ENCODE measurements around the gene PPP3CB.
"Not testable (repeated sequence)": the region's sequence is repeated elsewhere in the genome, so short reads cannot be mapped to it uniquely, and the experiment has no call there.

The PPP3CB gene

GRCh38 chr10:73406846-73407245, 89.0 kb downstream of the PPP3CB start:
- TF ChIP-seq POLR2A (IDR thresholded peaks at IDR 0.05; ENCODE audit: extremely low read depth, insufficient read length) (no peak), MYC (IDR thresholded peaks at IDR 0.05; ENCODE audit: low read depth, low read length) (no peak), CTCF (IDR thresholded peaks at IDR 0.05; ENCODE audit: low read depth, low read length) (no peak), MAX (IDR thresholded peaks at IDR 0.05; ENCODE audit: low read depth, low read length) (no peak)
- H3K4me3 ChIP-seq (ENCODE audit: low read depth, low read length): no peak overlapping the region
- no peak for DNase-seq (ENCODE audit: low read depth)

- no peak for DNase-seq (ENCODE audit: low read depth)
- H3K4me3 ChIP-seq (ENCODE audit: low read depth, low read length): no peak overlapping the region
- TF ChIP-seq MAX (IDR thresholded peaks at IDR 0.05; ENCODE audit: low read depth, low read length) (no peak), MYC (IDR thresholded peaks at IDR 0.05; ENCODE audit: low read depth, low read length) (no peak), CTCF (IDR thresholded peaks at IDR 0.05; ENCODE audit: low read depth, low read length) (no peak), POLR2A (IDR thresholded peaks at IDR 0.05; ENCODE audit: extremely low read depth, insufficient read length) (no peak)
Measured at GRCh38 chr10:73405556-73405955, 90.3 kb downstream of the PPP3CB start.

GRCh38 chr10:73404690-73405089, 91.1 kb downstream of the PPP3CB start:
- no peak for DNase-seq (ENCODE audit: low read depth)
- H3K4me3 ChIP-seq (ENCODE audit: low read depth, low read length): no peak overlapping the region
- TF ChIP-seq MYC (IDR thresholded peaks at IDR 0.05; ENCODE audit: low read depth, low read length): no peak
- no peak for TF ChIP-seq MAX (IDR thresholded peaks at IDR 0.05; ENCODE audit: low read depth, low read length)
- TF ChIP-seq CTCF (IDR thresholded peaks at IDR 0.05; ENCODE audit: low read depth, low read length): no peak
- TF ChIP-seq POLR2A (IDR thresholded peaks at IDR 0.05; ENCODE audit: extremely low read depth, insufficient read length): no peak

- DNase-seq (ENCODE audit: low read depth): no peak
- TF ChIP-seq MAX (IDR thresholded peaks at IDR 0.05; ENCODE audit: low read depth, low read length) (no peak), CTCF (IDR thresholded peaks at IDR 0.05; ENCODE audit: low read depth, low read length) (no peak), POLR2A (IDR thresholded peaks at IDR 0.05; ENCODE audit: extremely low read depth, insufficient read length) (no peak), MYC (IDR thresholded peaks at IDR 0.05; ENCODE audit: low read depth, low read length) (no peak)
Measured at GRCh38 chr10:73401636-73402035, 94.2 kb downstream of the PPP3CB start.

GRCh38 chr10:73399063-73399462, 96.8 kb downstream of the PPP3CB start:
- no peak overlapping the region for H3K4me3 ChIP-seq (ENCODE audit: low read depth, low read length)
- no peak for DNase-seq (ENCODE audit: low read depth)
- TF ChIP-seq MYC (IDR thresholded peaks at IDR 0.05; ENCODE audit: low read depth, low read length): no peak
- no peak for TF ChIP-seq CTCF (IDR thresholded peaks at IDR 0.05; ENCODE audit: low read depth, low read length)
- no peak for TF ChIP-seq MAX (IDR thresholded peaks at IDR 0.05; ENCODE audit: low read depth, low read length)
- TF ChIP-seq POLR2A (IDR thresholded peaks at IDR 0.05; ENCODE audit: extremely low read depth, insufficient read length): no peak

More at GRCh38 chr10:73401636-73402035, 94.2 kb downstream of the PPP3CB start:
- H3K4me3 ChIP-seq (ENCODE audit: low read depth, low read length): no peak overlapping the region

GRCh38 chr10:73398024-73398423, 97.8 kb downstream of the PPP3CB start:
- TF ChIP-seq CTCF (IDR thresholded peaks at IDR 0.05; ENCODE audit: low read depth, low read length) (peak; percentile 21), MAX (IDR thresholded peaks at IDR 0.05; ENCODE audit: low read depth, low read length) (no peak)
- no peak for DNase-seq (ENCODE audit: low read depth)

GRCh38 chr10:73394325-73394724, 101.5 kb downstream of the PPP3CB start:
- not testable (repeated sequence) for H3K4me3 ChIP-seq (ENCODE audit: low read depth, low read length); DNase-seq (ENCODE audit: low read depth)

More at GRCh38 chr10:73398024-73398423, 97.8 kb downstream of the PPP3CB start:
- H3K4me3 ChIP-seq (ENCODE audit: low read depth, low read length): no peak overlapping the region
